ENCODE results near the gene SSH3. TPM values are rescaled to one million over a fixed set of nuclear protein-coding genes. Genes with fewer than 3 reads are reported as not detected.

SSH3 gene
- total RNA-seq, 1 experiment from 2014 or later: 16.3 TPM

GRCh38 chr11:67278135-67278938 lies 25.0 kb upstream of the SSH3 start:
- in situ Hi-C loops (cut with HindIII; ENCODE audit: low pct_unique_long_range_greater_than_20kb, low sequenced_read_pairs): no loop called here
- no peak for DNase-seq (ENCODE audit: low read depth)

- in situ Hi-C loops (cut with HindIII; ENCODE audit: low pct_unique_long_range_greater_than_20kb, low sequenced_read_pairs): no loop called here
- DNase-seq (ENCODE audit: low read depth): no peak
These were observed 24.3 kb upstream of the SSH3 start for GRCh38 chr11:67278939-67279588.

GRCh38 chr11:67279589-67280340 lies 23.6 kb upstream of the SSH3 start:
- in situ Hi-C loops (cut with HindIII; ENCODE audit: low pct_unique_long_range_greater_than_20kb, low sequenced_read_pairs): no loop called here
- DNase-seq (ENCODE audit: low read depth): no peak

GRCh38 chr11:67280341-67280787 lies 23.0 kb upstream of the SSH3 start:
- in situ Hi-C loops (cut with HindIII; ENCODE audit: low pct_unique_long_range_greater_than_20kb, low sequenced_read_pairs): no loop called here
- DNase-seq (ENCODE audit: low read depth): no peak

- in situ Hi-C loops (cut with HindIII; ENCODE audit: low pct_unique_long_range_greater_than_20kb, low sequenced_read_pairs): no loop called here
- DNase-seq (ENCODE audit: low read depth): no peak
These were observed 22.4 kb upstream of the SSH3 start for GRCh38 chr11:67280788-67281551.

- DNase-seq (ENCODE audit: low read depth): no peak
- in situ Hi-C loops (cut with HindIII; ENCODE audit: low pct_unique_long_range_greater_than_20kb, low sequenced_read_pairs): no loop called here
These were observed 21.7 kb upstream of the SSH3 start for GRCh38 chr11:67281552-67282150.

- in situ Hi-C loops (cut with HindIII; ENCODE audit: low pct_unique_long_range_greater_than_20kb, low sequenced_read_pairs): no loop called here
- DNase-seq (ENCODE audit: low read depth): no peak
These were observed 21.0 kb upstream of the SSH3 start for GRCh38 chr11:67282155-67282875.

GRCh38 chr11:67282876-67283371 lies 20.4 kb upstream of the SSH3 start:
- in situ Hi-C loops (cut with HindIII; ENCODE audit: low pct_unique_long_range_greater_than_20kb, low sequenced_read_pairs): no loop called here

GRCh38 chr11:67283481-67283963 lies 19.8 kb upstream of the SSH3 start:
- in situ Hi-C loops (cut with HindIII; ENCODE audit: low pct_unique_long_range_greater_than_20kb, low sequenced_read_pairs): no loop called here
- no peak for DNase-seq (ENCODE audit: low read depth)

More at GRCh38 chr11:67282876-67283371, 20.4 kb upstream of the SSH3 start:
- DNase-seq (ENCODE audit: low read depth): no peak

GRCh38 chr11:67284811-67285540 lies 18.4 kb upstream of the SSH3 start:
- in situ Hi-C loops (cut with HindIII; ENCODE audit: low pct_unique_long_range_greater_than_20kb, low sequenced_read_pairs): no loop called here

GRCh38 chr11:67285541-67286498 lies 17.5 kb upstream of the SSH3 start:
- in situ Hi-C loops (cut with HindIII; ENCODE audit: low pct_unique_long_range_greater_than_20kb, low sequenced_read_pairs): no loop called here
- DNase-seq (ENCODE audit: low read depth): no peak

More at GRCh38 chr11:67284811-67285540, 18.4 kb upstream of the SSH3 start:
- DNase-seq (ENCODE audit: low read depth): no peak

GRCh38 chr11:67286621-67287333 lies 16.6 kb upstream of the SSH3 start:
- in situ Hi-C loops (cut with HindIII; ENCODE audit: low pct_unique_long_range_greater_than_20kb, low sequenced_read_pairs): no loop called here
- no peak for DNase-seq (ENCODE audit: low read depth)

- in situ Hi-C loops (cut with HindIII; ENCODE audit: low pct_unique_long_range_greater_than_20kb, low sequenced_read_pairs): no loop called here
- no peak for DNase-seq (ENCODE audit: low read depth)
These were observed 15.8 kb upstream of the SSH3 start for GRCh38 chr11:67287355-67288197.

- DNase-seq (ENCODE audit: low read depth): no peak
- in situ Hi-C loops (cut with HindIII; ENCODE audit: low pct_unique_long_range_greater_than_20kb, low sequenced_read_pairs): no loop called here
These were observed 15.2 kb upstream of the SSH3 start for GRCh38 chr11:67288198-67288451.

Data from Caki2 (cell line).